T-helper 9 cell (primary cell): ENCODE data around the gene ERLIN1.

Experiments used
- DNase-seq: peaks from one replicate; pipeline ENCODE4 v3.0.0-alpha.2; 2020

ERLIN1 gene

DNA sequence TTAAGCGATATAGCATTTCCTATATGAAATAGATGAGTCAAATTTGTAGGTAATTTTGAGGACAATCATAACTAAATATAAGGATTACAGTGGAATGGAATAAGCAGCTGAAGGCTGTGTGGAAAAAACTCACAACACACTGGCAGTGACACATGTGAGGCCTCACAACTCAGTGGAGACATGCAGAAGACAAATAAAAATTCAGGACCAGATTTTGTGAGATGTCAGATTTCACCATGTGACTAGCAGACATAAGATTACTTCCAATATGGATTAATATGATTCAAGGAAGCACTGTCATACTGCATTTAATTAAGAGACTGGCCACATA is 17.6 kb downstream of the ERLIN1 start:
- no peak for DNase-seq

DNA sequence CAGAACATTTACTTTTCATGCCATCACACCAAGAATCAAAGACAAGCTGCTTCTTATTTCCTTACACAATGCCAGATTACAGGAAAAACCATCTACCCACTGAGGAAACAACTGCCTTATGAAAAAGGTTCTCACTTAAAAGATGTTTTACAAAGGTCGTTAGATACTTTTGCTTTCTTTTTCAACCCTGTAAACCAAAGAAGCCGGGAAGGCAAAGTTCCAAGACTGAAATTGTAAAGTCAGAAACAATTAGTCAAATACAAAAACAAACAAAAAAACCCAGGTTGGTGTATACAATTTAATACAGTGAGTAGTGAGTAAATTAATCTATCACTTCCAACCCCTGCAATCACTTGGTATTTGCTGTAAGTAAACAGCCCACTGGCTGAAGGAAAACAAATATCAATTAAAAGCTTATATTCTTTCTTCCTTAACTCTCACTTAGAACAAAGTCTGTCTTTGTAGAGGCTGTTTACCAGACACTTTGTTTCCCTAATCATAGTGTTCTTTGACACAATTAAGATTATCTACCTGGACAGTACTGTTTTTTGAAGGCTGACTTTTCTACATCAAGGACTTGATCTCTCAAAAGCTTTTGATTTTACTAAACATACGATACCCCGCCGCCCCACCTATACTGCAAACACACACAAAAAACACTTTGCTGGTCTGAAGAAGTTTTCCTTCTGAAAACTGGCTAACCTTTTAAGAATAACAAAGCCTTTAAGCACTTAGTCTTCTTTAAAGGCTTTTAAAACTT is 18.1 kb downstream of the ERLIN1 start:
- DNase-seq = no peak

DNA sequence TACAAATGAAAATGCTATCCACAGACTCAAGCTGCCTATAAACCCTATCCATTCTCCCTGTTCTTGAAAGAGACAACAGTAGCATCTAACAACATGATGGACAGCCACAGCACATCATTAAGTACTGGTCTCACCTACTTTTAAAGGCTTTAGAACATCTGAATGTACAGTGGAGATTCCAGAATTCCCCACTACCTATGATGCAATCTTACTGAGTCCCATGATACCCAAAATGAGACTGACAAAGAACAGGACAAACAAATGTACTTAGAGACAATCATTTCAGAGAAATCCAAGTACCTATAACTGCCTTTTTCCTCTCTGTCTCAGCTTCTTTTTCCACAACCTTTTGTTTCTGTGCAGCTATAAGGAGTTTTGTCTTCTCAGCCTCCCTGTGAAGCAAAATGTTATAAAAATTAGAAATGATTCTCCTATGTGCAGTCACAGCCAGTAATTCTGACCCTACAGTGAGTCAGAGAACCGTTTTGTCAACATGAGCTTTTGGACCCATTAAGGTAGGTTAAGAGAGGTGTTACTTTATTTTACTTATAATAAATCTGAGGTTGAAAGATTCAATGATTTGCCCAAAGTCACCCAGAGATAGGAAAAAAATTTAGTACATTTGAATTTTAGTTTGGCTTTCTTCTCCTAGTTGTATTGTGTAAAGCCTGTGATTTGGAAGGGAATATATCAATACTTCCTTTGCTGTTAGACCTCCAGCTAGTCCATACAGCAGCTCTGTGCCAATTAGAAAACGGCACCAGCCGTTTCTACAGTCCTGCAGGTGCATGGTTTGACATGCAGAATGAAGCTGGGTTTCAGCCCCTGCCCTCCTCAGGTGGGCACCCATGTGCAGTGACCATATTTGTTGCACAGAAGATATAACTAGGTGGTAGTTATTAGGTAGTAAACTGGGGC is 21.9 kb downstream of the ERLIN1 start:
- no peak for DNase-seq

DNA sequence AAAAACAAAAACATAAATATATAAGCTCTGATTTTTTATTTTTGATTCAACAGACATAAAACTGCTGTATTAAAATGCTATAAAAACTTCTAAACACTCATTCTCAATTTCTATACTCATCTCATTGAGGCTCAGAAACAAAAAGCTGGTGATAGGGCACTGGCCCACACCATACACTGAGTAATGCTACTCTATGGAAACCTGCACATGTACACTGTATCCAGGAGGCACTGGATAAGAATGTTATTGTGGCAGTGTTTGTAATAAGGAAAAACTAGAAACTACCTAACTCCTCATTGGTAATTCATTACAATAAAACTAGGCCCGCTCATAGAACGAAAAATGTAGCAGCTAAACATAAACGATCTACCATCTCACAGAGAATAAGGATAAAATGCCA is 23.1 kb downstream of the ERLIN1 start:
- DNase-seq = no peak

DNA sequence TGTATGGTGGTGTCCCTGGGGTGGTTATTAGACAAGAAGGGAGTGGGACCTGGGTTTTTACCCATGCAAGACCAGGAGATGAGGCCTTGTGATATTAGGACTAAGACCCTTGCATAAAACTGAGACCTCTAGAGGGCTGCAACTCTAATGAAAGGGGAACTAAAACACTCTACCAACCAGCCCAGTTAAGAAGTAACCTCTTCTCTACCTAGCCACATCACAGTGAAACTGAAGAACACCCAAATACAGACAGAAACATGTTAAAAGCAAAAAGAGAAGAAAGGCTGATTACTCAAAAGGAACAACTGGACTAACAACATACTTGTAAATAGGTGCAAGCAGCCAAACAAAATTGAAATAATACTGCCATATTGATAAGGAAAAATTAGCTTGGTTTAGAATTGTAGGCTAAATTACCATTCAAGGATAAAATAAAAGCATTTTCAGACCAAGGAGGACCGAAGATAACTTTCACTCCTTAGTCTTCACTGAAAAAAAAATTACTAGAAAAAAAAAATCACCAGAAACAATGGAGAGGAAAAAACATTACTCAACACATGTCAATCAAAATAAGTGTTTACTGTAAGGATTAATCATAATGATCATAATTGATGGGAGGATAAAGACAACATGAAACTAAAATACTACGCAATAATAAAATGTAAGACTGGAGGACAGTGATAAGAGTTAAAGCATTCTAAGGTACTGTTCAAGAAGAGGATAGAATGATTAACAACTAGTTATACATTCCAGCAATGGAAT is 27.6 kb downstream of the ERLIN1 start:
- DNase-seq = no peak

DNA sequence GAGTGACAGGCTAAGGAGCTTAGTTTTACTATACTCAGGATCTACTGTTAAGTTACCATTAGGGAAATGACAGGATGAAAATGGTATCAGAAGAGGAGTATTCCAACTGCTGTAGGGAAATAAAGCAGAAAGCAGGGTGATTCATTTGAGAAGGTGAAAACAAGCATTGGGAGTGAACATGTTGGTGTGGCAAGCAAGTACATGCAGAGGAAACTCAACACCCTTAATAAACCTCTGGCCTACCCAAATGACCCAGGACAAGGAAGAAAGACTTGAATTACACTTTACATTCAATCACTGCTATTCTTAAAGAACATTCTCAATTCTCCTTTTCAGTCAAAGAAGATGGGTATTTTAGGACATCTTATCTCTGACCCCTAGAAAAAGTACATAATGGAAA is 28.7 kb downstream of the ERLIN1 start:
- no peak for DNase-seq

DNA sequence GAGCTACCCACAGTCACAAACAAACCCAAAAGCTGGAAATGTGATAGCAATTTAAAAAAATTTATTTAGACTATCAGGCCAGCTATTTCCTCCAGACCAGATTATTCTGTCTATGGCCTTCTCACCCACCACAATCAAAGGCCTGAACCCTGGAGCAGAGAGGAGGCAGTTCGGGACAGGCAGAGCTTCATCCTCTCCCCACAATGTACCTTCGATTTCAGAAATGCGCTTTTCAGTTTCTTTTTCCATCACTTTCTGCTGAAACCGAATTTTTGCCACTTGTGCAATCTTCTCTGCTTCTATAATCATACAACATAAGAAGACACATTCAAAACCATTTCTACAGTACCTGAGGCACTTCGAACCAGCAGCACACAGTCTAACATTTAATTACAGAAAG is 29.9 kb downstream of the ERLIN1 start:
- DNase-seq = no peak

DNA sequence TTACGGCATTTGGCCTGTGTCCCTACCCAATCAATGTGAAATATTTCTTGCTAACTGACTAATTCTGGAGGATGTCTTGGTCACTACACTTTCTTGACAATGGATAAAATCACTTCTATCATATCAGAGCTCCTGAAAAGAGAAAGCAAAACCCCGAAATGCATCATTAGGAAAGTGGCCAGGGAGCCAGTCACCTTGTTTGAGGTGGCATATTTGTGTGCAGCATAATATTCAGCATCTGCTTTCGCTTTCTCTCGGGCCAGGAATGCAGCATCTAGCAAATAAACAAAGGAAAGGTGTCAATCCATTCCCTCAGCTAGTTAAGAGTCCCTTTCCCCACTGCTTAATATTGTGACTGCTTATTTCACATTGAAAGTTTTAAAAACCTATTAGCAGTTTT is 31.2 kb downstream of the ERLIN1 start:
- DNase-seq = no peak

DNA sequence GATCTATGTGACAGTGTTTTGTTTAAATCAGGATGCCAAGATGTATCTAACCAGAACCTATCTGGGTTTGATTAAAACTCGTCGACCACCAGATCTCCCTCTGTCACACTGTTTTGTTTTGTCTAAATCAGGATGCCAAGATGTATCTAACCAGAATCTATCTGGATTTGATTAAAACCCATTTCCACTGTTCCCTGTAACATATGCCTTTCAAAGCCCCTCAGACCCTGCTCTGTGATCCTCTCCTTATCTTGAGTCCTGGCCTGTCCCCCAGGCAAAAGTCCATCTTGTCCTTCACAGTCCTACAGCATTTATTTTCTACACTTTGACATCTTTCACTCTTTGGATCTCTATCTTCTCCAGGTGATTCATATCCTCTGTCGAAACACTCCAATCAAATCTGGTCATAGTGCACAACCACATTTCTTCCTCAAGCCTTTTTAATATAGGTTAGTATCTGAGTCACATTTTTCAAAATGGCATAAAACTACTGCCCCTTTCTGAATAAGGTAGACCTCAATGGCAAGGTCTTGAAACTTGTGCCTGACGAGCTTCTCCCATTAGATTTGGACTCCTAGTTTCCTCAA is 32.5 kb downstream of the ERLIN1 start:
- DNase-seq = no peak

DNA sequence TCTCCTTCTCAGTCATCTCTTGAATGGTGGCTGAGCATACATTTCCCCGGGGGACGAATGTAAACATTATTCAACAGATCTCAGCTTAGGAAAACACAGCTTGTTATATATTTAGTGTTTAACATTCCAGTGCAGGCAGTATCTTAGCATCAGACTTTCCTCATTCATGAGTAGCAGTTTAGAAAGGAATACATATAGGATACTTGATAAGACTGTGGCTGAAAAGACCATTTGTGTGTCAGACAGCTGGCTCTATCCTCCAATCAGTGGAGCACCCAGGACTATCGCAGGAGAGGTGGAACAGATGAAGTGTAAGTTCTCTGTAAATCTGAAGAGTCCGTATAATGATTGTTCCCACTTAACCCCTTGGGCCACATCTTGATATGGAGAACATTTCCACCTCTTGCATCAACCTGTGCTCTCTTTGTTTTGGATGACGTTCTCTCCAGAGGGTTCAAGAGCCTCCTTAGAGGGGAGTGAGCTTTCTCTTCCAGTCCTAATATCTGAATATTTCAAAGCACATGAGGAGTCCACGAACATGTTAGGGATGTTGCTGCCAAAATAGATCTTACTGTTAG is 34.0 kb downstream of the ERLIN1 start:
- DNase-seq = no peak

DNA sequence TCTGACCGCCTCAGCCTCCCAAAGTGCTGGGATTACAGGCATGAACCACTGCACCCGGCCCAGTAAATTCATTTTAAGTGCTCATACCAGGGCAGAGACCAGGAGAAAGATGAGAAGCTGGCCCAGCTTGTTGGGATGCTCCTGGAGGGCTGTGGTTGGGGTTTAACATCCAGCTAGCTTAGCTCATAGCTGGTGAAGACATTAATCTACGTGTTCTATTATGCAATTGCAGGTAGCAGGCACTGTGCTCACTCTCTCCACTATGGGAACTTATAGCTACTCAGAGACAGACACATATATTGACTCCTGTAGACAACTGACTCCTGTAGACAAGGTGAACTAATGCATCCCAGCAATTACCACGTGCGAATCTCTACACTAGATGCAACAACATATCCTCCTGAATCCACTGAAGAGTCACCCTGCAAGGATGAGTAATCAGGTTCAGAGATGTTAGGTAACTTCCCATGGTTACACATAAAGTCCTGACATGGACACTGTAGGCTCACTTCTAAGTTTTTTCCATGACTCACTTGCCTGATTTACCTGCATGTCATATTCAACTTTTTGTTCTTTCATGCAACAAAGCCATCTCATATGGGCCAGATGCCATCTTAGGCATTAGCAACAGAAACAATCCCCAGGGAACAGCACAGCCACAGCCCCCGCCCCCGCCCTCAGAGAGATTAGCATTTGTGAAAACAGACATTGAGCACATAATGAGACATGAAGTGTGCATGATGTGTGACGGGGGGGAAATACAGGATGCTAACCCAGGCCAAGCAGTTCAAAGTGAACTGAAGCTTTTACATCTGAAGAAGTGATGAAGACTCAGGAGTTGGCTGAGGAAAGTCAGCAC is 37.2 kb downstream of the ERLIN1 start:
- no peak for DNase-seq

DNA sequence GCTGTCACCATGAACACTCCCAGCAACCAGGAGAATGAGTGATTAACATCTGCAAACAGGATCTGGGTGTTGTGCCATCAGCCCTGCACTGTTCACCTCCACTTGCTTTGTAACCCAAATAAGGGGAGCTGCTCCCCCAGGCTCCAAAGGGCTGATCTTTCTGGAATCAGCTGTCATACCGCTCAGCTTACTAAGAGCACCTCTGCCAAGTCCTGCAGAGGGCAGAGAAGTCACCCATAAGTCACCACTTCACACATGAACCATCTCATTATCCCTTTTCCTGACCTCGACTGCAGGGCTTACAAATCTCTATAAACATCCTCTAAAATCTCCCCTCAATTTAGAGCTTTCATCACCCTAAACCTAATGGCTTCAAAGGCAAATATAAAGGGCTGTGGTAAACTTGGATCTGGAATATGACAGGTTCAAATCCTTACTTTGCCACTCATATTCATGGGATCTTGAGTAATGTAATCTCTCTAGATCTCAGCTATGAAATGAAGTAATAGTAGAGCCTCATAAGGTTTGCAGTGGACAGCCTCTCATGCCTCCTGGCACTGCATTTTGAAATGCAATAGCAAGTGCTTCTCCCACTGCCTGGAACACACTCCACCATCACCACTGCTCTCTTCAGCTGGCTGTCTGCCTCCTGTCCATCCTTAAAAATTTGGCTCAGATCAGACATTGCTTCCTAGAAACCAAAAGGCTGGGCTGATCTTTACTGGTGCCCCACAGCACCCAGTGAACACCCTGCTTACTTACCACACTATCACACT is 38.8 kb downstream of the ERLIN1 start:
- no peak for DNase-seq

DNA sequence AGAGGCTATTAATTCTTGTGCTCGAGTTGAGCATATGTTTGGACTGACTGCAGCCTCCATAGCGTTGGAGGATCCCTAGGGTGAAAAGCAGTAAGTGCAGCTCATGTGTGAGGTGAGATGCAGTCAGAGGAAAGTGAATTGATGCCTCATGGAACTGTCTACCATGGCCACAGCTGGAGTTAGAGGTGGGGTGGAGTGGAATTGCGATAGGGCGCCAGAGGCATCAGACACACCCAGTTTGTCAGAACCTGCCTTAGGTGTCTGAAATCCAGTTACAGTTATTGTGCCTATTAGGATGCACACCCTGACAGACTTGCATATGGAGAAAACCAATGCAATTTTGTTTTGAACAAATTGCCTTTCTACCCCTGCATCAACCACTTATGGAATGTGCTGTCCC is 39.4 kb downstream of the ERLIN1 start:
- no peak for DNase-seq

DNA sequence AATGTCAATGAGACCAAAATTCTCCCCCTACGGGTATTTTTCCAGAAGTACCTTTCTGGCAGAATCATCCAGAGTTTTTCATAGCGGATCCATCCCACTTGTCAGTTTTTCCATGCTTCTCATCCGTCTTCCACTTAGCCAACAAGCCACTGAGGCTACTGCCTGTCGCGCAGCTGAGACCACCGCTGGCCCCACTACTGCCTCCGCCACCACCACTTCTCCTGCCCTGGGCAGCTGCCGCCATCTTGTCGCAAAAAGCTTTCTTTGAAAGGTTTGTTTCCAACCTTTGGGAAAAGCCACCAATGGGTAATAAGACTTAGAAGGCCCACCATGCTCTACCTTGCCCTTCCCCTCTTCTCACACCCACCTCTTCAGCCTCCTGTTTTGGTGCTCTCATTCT is 42.1 kb downstream of the ERLIN1 start:
- no peak for DNase-seq

DNA sequence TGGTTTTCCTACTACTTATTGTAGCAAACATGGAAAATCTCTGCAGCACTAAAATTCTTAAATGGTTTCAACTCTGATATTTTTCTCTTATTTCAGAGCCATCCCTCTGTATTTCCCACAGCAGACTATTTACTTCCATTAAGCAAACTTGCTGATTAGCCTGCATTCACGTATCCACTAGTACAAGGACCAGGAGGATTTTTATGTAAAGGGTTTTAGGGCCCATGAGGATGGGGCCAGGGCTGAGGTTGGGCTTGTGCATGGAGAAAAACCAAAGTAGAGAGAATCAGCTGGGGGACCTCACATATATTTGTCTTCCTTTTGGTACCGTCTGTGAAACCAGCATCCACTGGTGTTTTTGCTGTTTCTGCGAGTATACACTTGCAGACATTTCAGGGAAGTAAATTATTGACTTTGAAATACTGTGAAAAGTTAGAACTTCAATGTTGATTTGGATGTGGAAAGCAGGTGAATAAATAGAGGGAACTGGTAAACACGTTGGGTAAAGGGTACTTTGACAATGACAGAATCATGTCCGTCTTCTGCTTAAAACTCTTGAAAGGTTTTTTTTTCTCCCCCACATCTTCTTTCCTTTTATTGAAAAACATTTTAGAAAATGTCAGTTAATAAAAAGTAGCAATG is 44.3 kb downstream of the ERLIN1 start:
- DNase-seq = no peak

DNA sequence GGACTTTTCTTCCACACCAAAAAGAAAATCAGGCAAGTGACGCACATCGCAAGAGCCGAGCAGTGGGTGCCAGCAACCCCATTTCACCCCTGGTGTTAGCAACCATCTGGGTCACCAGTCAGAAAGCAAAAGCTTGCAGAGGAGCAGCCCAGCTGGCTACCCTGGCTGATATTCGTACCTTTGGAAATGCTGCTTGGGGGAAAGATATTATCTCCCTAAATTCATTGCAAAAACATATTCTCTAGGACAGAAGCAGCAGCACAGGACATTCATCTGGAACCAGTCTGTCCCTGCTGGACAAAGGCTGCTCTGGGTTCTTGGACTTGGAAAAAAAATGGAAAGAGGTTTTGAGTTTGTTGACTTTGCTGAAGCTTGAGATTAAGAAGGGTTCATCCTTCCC is 45.8 kb downstream of the ERLIN1 start:
- DNase-seq = no peak

DNA sequence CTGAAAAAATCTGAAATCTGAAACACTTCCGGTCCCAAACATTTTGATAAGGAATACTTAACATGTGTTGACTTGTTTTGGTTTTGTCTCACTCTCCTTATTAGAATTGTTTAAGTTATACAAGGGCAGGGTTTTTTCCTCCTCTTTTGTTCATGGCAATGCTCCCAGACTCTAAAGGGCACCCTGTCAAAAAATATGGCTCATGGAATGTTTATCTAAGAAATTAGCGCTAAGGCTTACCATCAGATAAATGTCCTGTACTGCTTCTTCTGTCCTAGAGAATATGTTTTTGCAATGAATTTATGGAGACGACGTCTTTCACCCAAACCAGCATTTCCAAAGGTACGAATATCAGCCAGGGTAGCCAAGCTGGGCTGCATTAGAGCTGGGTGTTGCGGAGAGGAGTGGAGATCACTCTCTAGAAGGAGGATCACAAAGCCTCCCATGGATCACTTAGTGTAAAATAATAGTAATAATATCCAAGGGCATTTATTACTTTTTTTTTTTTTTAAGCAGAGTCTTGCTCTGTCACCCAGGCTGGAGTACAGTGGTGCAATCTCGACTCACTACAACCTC is 46.8 kb downstream of the ERLIN1 start:
- DNase-seq = no peak

DNA sequence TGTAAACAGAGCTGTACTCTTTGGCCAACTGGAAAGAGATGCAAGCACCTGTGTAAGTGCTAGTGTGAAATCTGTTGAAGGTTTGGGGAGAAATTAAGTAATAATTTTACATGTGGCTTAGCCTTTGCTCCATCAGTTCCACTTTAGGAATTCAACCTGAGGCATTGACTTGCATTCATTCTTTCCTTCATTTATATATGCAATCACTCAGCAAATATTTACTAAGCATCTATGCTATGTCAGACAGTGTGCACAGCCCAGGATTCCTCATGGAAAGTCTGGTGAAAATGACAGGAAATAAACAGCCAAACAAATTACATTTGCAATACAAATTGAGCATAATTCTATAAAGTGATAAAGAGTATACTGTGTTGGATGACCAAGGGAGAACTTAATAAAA is 50.3 kb downstream of the ERLIN1 start:
- DNase-seq = no peak

DNA sequence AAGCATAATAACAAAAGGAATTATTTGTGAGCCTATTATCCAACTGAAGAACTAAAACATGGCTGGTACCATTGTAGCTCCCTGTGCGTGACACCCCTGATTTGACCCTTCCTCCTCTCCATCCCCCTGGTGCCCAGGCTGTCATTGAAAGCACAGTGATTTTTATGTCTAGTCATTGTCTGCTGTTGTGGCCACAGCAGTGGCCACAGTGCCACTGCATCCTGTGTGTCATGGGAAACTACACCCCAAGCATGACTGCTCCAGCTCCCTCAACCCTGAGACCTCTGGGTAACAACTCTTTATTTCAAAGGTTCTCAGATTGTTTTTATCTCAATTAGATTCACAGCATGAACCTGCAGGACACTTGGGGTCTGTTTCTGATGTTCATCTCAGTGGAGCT is 52.0 kb downstream of the ERLIN1 start:
- no peak for DNase-seq

DNA sequence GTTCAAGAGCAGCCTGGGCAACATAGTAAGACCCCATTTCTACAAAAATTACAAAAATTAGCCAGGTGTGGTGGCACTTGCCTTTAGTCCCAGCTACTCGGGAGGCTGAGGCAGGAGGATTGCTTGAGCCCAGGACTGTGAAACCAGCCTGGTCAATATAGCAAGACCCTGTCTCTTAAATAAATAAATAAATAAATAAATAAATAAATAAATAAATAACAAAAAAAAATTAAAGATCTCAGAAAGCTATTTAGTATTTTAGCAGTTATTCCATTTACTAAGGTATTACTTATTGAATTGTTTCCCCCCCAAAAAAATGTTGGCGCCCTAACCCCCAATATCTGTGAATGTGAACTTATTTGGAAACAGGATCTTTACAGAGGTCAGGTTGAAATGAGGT is 53.4 kb downstream of the ERLIN1 start:
- DNase-seq = no peak
